HepG2 (cell line): Measurements from ENCODE around the gene FBXO44. TPM values are rescaled to one million over a fixed set of nuclear protein-coding genes. Genes with fewer than 3 reads are reported as not detected.

Experiments
- ATAC-seq: fragments of 200-7000 bp; cut with Tn5 transposase; 3 replicates; pipeline ENCODE4 v1.9.1; 2020; ENCODE audit warnings: mild to moderate bottlenecking, moderate library complexity
- BruUV-seq: library from RNA; stranded (reverse); fragments of 400-500 nt; replicated peaks from 2 replicates; lab custom pipeline; 2021; lab: Mats Ljungman, UMichigan
- CTCF ChIA-PET: fragments of 300-600 bp; formaldehyde crosslinking; extraction: SDS; loops from one replicate; lab custom pipeline; 2021; ENCODE audit warnings: low total read pairs, inconsistent platforms, low intra/inter-chr PET ratio; lab: Yijun Ruan, JAX
- POLR2A ChIA-PET: fragments of 350-600 bp; sonication (Branson Sonifier 250); formaldehyde crosslinking; loops from one replicate; lab custom pipeline; 2020; ENCODE audit warnings: antibody characterized with exemption, inconsistent platforms; lab: Yijun Ruan, JAX
- DNase-seq: peaks from one replicate; pipeline ENCODE4 v3.0.0-alpha.2; 2015; ENCODE audit warnings: low spot score
- FAIRE-seq: peaks from 3 replicates; lab custom pipeline; 2011; peaks lifted over from hg19 to GRCh38; lab: Jason Lieb, UNC
- H2AFZ ChIP-seq: one replicate; pipeline ENCODE4 v1.6.1; 2011; ENCODE audit warnings: low read length, inconsistent platforms
- H3K27ac ChIP-seq: fragments of 300-600 bp; 3 replicates; pipeline ENCODE4 v1.8.0; 2011; ENCODE audit warnings: mixed run types, mild to moderate bottlenecking, mixed read lengths, low read length, inconsistent platforms; ENCODE audit not compliant: insufficient read depth; ENCODE audit errors: extremely low read length
- H3K27me3 ChIP-seq, 2 experiments: fragments of 200-600 bp in 1 of 2; 2 replicates in 1 of 2; 3 replicates in 1 of 2; pipeline versions ENCODE4 v1.6.0 to v1.8.0; 2011; ENCODE audit warnings: low read length in 2 of 2, mild to moderate bottlenecking in 2 of 2, moderate library complexity in 2 of 2, inconsistent platforms in 1 of 2; ENCODE audit not compliant: insufficient read depth in 2 of 2, control insufficient read depth in 1 of 2
- H3K36me3 ChIP-seq, 2 experiments: fragments of 200-600 bp in 1 of 2; replicated peaks in 1 of 2; 2 replicates in 1 of 2; 3 replicates in 1 of 2; pipeline versions ENCODE4 v1.5.1 to v1.8.0; 2011; ENCODE audit warnings: low read length in 2 of 2, inconsistent platforms in 1 of 2; ENCODE audit not compliant: insufficient read depth in 2 of 2, control insufficient read depth in 1 of 2
- H3K4me1 ChIP-seq: 2 replicates; pipeline ENCODE4 v1.5.1; 2012; ENCODE audit warnings: low read length, inconsistent platforms; ENCODE audit not compliant: insufficient read depth
- H3K4me2 ChIP-seq: 2 replicates; pipeline ENCODE4 v1.6.0; 2011; ENCODE audit warnings: low read depth, low read length, inconsistent platforms
- H3K4me3 ChIP-seq, 3 experiments: fragments of 200-600 bp in 1 of 3; sonication (generic), shearing (Covaris generic) in 1 of 3; replicated peaks in 1 of 3; 2 replicates each; pipeline ENCODE4 v1.5.1; 2011 to 2016; ENCODE audit warnings: low read length in 3 of 3, inconsistent platforms in 2 of 3, low read depth in 2 of 3, mild to moderate bottlenecking in 2 of 3, control low read depth in 1 of 3, mixed read lengths in 1 of 3; ENCODE audit not compliant: insufficient read depth in 1 of 3
- H3K79me2 ChIP-seq: one replicate; pipeline ENCODE4 v1.6.1; 2011; ENCODE audit warnings: low read length, inconsistent platforms; ENCODE audit not compliant: insufficient read depth
- H3K9ac ChIP-seq: 2 replicates; pipeline ENCODE4 v1.6.0; 2011; ENCODE audit warnings: mild to moderate bottlenecking, low read depth, low read length, inconsistent platforms; ENCODE audit not compliant: insufficient read depth
- H3K9me3 ChIP-seq: 2 replicates; pipeline ENCODE4 v1.5.1; 2012; ENCODE audit warnings: mild to moderate bottlenecking, low read length
- H4K20me1 ChIP-seq: 2 replicates; pipeline ENCODE4 v1.6.0; 2011; ENCODE audit warnings: inconsistent platforms, mild to moderate bottlenecking, low read length, moderate library complexity; ENCODE audit not compliant: insufficient read depth
- AGO2 ChIP-seq: fragments of 200-400 bp; formaldehyde crosslinking; optimal IDR thresholded peaks from 2 replicates; pipeline ENCODE3; 2017; ENCODE audit warnings: mild to moderate bottlenecking, low read depth, low read length, moderate library complexity
- CBX5 ChIP-seq: sonication (generic); formaldehyde crosslinking; IDR thresholded peaks from 2 replicates; pipeline ENCODE4 v1.4.0; 2020; ENCODE audit warnings: missing genetic modification reagents, borderline replicate concordance
- HOXA5 ChIP-seq: sonication (generic); formaldehyde crosslinking; IDR thresholded peaks from 2 replicates; pipeline ENCODE4 v1.4.0; 2020; ENCODE audit warnings: missing genetic modification reagents
- JARID2 ChIP-seq: sonication (generic); formaldehyde crosslinking; IDR thresholded peaks from 2 replicates; pipeline ENCODE4 v1.8.1; 2023; ENCODE audit warnings: missing genetic modification reagents, inconsistent platforms; ENCODE audit not compliant: insufficient replicate concordance
- KMT2B ChIP-seq: IDR thresholded peaks from 2 replicates; pipeline ENCODE4 v1.6.1; 2016; ENCODE audit warnings: missing genetic modification reagents, missing compliant biosample characterization
- NCOA1 ChIP-seq: sonication (generic); formaldehyde crosslinking; IDR thresholded peaks from 2 replicates; pipeline ENCODE4 v1.9.0; 2021; ENCODE audit warnings: missing genetic modification reagents
- RORA ChIP-seq: sonication (generic); formaldehyde crosslinking; IDR thresholded peaks from 2 replicates; pipeline ENCODE4 v1.5.0; 2020; ENCODE audit warnings: mild to moderate bottlenecking, missing genetic modification reagents, moderate library complexity
- ZNF614 ChIP-seq: IDR thresholded peaks from 2 replicates; pipeline ENCODE4 v1.6.1; 2018; ENCODE audit warnings: missing biosample characterization, missing genetic modification reagents, inconsistent platforms, borderline replicate concordance
- ZNF615 ChIP-seq: sonication (generic); formaldehyde crosslinking; IDR thresholded peaks from 2 replicates; pipeline ENCODE4 v1.5.0; 2020; ENCODE audit warnings: mild to moderate bottlenecking, missing genetic modification reagents, borderline replicate concordance
- ZNF878 ChIP-seq: sonication (generic); formaldehyde crosslinking; IDR thresholded peaks from 2 replicates; pipeline ENCODE4 v1.8.1; 2023; ENCODE audit warnings: mild to moderate bottlenecking, missing genetic modification reagents, moderate library complexity
- WGBS: methylation state at CpG from one replicate; pipeline ENCODE4 v1.1.6; 2017; ENCODE audit warnings: low lambda C conversion rate; 5-methylcytosine and 5-hydroxymethylcytosine counted together
- in situ Hi-C: cut with HindIII; loops from 2 replicates; pipeline ENCODE4 v1.10.0; 2017; ENCODE audit warnings: low pct_unique_long_range_greater_than_20kb; ENCODE audit not compliant: extremely low pct_ligation_motif_present
- intact Hi-C: fragments of 100-400 bp; cut with micrococcal nuclease; formaldehyde crosslinking; loops from one replicate; pipeline ENCODE4 v1.10.0; 2022; ENCODE audit not compliant: unreplicated experiment
- polyA plus RNA-seq, 8 experiments: library from polyadenylated mRNA; depleted of rRNA in 3 of 8; stranded (reverse) in 7 of 8; unstranded in 1 of 8; fragments of >200 nt; fragmentation: Illumina TruSeq in 4 of 8; extraction: Trizol in 4 of 8; gene quantifications; 2 replicates each; pipeline versions ENCODE4 v1.2.1 to v1.2.3, GENCODE V29; 2011 to 2016; ENCODE audit warnings: low read depth in 4 of 8, missing spikeins in 1 of 8, mixed read lengths in 1 of 8; ENCODE audit not compliant: insufficient read depth in 1 of 8
- total RNA-seq, 5 experiments: library from RNA; depleted of rRNA; stranded (reverse); fragments of >200 nt; fragmentation: Illumina TruSeq; extraction: Trizol; gene quantifications; 2 replicates each; pipeline ENCODE4 v1.2.3, GENCODE V29; 2016; ENCODE audit warnings: low read depth in 1 of 5
- TF ChIP-seq, protein P1 (sequence below): IDR thresholded peaks from 2 replicates; pipeline ENCODE4 v1.6.1; 2016; ENCODE audit warnings: control low read depth
- TF ChIP-seq, protein P2 (sequence below): sonication (generic); formaldehyde crosslinking; IDR thresholded peaks from 2 replicates; pipeline ENCODE4 v1.5.1; 2020; ENCODE audit warnings: mild to moderate bottlenecking, missing genetic modification reagents, moderate library complexity
- TF ChIP-seq, protein P3 (sequence below): IDR thresholded peaks from 2 replicates; pipeline ENCODE4 v1.6.1; 2016; ENCODE audit warnings: low read depth, control low read depth

FBXO44 gene
- total and polyA plus RNA-seq, 2 of the 13 experiments (the other 11 are each of a cell fraction or from before 2014, with no cell fraction given): 22.4 to 27.9 TPM

DNA sequence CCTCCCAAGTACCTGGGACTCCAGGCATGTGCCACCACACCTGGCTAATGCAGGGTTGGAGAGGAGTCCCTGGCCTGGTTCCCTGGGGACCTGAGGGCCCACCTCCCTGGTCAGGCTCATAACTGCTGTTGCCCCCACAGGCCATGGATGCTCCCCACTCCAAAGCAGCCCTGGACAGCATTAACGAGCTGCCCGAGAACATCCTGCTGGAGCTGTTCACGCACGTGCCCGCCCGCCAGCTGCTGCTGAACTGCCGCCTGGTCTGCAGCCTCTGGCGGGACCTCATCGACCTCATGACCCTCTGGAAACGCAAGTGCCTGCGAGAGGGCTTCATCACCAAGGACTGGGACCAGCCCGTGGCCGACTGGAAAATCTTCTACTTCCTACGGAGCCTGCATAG, 13.8 kb downstream of the FBXO44 start:
- Histone ChIP-seq H3K27ac (no peak overlapping the region), H3K79me2 (no peaks in the 10 kb centered on the region), H2AFZ (no peak overlapping the region), H3K9me3 (no peaks in the 10 kb centered on the region), H4K20me1 (no peaks in the 10 kb centered on the region), H3K27me3 (no peaks in the 10 kb centered on the region), H3K4me2 (no peak overlapping the region), H3K4me3 (no peak overlapping the region), H3K4me1 (peaks cover 45% of the 10 kb centered on the region), H3K9ac (no peak overlapping the region), H3K36me3 (peaks cover 1 to 7% of the 10 kb centered on the region in 2 experiments; a peak in 4 of 5 replicates)
- in situ Hi-C loops: no loop called here
- no peak for ATAC-seq
- no TSS peak for BruUV-seq
- intact Hi-C loops: no loop called here
- POLR2A ChIA-PET: no interaction called here
- no CpG with 5 or more reads among the region's 14 CpGs for WGBS
- CTCF ChIA-PET: no interaction called here
- no peak for DNase-seq
- FAIRE-seq: no peak
- TF ChIP-seq ZNF615 (CRISPR knock-in tag) (no peak), AGO2 (peak; percentile 60), JARID2 (no peak), ZNF878 (CRISPR knock-in tag) (no peak), NCOA1 (CRISPR knock-in tag) (no peak), KMT2B (CRISPR knock-in tag) (no peak), HOXA5 (CRISPR knock-in tag) (no peak), RORA (CRISPR knock-in tag) (no peak), CBX5 (CRISPR knock-in tag) (no peak), ZNF614 (CRISPR knock-in tag) (no peak)
- TF ChIP-seq, protein P1, sequence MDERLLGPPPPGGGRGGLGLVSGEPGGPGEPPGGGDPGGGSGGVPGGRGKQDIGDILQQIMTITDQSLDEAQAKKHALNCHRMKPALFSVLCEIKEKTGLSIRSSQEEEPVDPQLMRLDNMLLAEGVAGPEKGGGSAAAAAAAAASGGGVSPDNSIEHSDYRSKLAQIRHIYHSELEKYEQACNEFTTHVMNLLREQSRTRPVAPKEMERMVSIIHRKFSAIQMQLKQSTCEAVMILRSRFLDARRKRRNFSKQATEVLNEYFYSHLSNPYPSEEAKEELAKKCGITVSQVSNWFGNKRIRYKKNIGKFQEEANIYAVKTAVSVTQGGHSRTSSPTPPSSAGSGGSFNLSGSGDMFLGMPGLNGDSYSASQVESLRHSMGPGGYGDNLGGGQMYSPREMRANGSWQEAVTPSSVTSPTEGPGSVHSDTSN (CRISPR knock-in tag): no peak
- TF ChIP-seq, protein P2, sequence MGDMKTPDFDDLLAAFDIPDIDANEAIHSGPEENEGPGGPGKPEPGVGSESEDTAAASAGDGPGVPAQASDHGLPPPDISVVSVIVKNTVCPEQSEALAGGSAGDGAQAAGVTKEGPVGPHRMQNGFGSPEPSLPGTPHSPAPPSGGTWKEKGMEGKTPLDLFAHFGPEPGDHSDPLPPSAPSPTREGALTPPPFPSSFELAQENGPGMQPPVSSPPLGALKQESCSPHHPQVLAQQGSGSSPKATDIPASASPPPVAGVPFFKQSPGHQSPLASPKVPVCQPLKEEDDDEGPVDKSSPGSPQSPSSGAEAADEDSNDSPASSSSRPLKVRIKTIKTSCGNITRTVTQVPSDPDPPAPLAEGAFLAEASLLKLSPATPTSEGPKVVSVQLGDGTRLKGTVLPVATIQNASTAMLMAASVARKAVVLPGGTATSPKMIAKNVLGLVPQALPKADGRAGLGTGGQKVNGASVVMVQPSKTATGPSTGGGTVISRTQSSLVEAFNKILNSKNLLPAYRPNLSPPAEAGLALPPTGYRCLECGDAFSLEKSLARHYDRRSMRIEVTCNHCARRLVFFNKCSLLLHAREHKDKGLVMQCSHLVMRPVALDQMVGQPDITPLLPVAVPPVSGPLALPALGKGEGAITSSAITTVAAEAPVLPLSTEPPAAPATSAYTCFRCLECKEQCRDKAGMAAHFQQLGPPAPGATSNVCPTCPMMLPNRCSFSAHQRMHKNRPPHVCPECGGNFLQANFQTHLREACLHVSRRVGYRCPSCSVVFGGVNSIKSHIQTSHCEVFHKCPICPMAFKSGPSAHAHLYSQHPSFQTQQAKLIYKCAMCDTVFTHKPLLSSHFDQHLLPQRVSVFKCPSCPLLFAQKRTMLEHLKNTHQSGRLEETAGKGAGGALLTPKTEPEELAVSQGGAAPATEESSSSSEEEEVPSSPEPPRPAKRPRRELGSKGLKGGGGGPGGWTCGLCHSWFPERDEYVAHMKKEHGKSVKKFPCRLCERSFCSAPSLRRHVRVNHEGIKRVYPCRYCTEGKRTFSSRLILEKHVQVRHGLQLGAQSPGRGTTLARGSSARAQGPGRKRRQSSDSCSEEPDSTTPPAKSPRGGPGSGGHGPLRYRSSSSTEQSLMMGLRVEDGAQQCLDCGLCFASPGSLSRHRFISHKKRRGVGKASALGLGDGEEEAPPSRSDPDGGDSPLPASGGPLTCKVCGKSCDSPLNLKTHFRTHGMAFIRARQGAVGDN (CRISPR knock-in tag): peak; percentile 19; the same call in 1 of the 2 replicates
- TF ChIP-seq, protein P3, sequence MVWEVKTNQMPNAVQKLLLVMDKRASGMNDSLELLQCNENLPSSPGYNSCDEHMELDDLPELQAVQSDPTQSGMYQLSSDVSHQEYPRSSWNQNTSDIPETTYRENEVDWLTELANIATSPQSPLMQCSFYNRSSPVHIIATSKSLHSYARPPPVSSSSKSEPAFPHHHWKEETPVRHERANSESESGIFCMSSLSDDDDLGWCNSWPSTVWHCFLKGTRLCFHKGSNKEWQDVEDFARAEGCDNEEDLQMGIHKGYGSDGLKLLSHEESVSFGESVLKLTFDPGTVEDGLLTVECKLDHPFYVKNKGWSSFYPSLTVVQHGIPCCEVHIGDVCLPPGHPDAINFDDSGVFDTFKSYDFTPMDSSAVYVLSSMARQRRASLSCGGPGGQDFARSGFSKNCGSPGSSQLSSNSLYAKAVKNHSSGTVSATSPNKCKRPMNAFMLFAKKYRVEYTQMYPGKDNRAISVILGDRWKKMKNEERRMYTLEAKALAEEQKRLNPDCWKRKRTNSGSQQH (CRISPR knock-in tag): no peak
